Suprapubic skin (tissue), 4 donors: ENCODE measurements around the gene HERPUD1.

Experiments used
- POLR2A ChIP-seq, 2 donors: fragments of 450-650 bp; IDR thresholded peaks; one replicate each; pipeline ENCODE4 v1.6.1; 2017; ENCODE audit warnings: antibody characterized with exemption in 2 of 2, mild to moderate bottlenecking in 2 of 2, moderate library complexity in 2 of 2
- POLR2AphosphoS5 ChIP-seq, 3 donors: sonication (generic); formaldehyde crosslinking; IDR thresholded peaks; one replicate each; pipeline ENCODE4 v1.6.1; 2017; ENCODE audit warnings: antibody characterized with exemption in 3 of 3
- TF ChIP-seq, protein P1 (sequence below), 2 donors: fragments of 200-600 bp in 1 of 2; fragments of 450-650 bp in 1 of 2; sonication (generic) in 1 of 2; IDR thresholded peaks; one replicate each; pipeline ENCODE4 v1.5.1; 2016 to 2019; ENCODE audit warnings: antibody characterized with exemption in 2 of 2, mild to moderate bottlenecking in 1 of 2, moderate library complexity in 1 of 2

DNA sequence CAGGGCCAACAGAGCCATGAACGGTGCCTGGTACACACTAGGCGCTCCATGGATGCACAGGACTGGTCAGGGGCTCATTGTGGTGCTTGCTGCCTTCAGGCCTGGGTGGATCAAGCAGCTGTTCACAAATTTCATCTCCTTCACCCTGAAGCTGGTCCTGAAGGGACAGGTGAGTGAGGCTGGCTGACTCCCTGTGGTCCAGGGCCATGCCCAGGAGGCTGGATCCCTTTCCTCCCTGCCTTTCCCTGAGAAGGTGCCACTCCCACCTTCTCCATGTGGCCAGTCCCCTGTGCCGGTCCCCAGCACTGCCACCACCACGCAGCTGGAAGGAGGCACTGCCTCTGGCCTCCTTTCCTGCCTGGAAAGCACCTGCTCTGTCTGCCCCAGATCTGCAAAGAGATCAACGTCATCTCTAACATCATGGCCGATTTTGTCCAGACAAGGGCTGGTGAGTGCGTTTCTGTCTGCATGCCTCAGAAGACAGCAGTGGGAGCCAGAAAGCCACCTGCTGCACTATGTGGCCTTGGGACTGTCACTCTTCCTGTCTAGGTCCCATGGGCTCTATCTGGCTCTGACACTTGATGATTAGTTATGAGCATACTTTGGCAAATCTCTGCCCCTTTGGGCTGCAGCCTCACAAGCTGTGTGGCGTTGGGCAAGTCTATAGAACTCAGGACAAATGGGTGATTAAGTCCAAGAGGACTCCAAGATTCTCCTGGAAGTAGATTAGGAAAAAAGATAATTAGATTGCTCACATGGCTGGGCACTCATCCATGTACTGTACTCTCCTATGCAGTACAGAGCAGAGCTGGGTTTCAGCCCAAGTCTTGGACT, 39.2 kb downstream of the HERPUD1 start:
- TF ChIP-seq, protein P1, sequence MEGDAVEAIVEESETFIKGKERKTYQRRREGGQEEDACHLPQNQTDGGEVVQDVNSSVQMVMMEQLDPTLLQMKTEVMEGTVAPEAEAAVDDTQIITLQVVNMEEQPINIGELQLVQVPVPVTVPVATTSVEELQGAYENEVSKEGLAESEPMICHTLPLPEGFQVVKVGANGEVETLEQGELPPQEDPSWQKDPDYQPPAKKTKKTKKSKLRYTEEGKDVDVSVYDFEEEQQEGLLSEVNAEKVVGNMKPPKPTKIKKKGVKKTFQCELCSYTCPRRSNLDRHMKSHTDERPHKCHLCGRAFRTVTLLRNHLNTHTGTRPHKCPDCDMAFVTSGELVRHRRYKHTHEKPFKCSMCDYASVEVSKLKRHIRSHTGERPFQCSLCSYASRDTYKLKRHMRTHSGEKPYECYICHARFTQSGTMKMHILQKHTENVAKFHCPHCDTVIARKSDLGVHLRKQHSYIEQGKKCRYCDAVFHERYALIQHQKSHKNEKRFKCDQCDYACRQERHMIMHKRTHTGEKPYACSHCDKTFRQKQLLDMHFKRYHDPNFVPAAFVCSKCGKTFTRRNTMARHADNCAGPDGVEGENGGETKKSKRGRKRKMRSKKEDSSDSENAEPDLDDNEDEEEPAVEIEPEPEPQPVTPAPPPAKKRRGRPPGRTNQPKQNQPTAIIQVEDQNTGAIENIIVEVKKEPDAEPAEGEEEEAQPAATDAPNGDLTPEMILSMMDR (IDR thresholded peaks at IDR 0.05), result no peak
- no peak for TF ChIP-seq POLR2AphosphoS5 (IDR thresholded peaks at IDR 0.05)
- no peak for TF ChIP-seq POLR2A (IDR thresholded peaks at IDR 0.05)
